ACC112 (cell line): ENCODE data around the gene PLIN3.
"Not testable (repeated sequence)": the region's sequence is repeated elsewhere in the genome, so short reads cannot be mapped to it uniquely, and the experiment has no call there.

ENCODE experiments used
- H2AFZ ChIP-seq: fragments of 200-600 bp; sonication (generic); one replicate; pipeline ENCODE4 v1.6.0; 2017; ENCODE audit warnings: antibody characterized with exemption, low read length; ENCODE audit not compliant: unreplicated experiment
- H3K27ac ChIP-seq: fragments of 200-600 bp; sonication (generic); 2 replicates; pipeline ENCODE4 v1.5.1; 2014; ENCODE audit warnings: low read depth, mild to moderate bottlenecking, antibody characterized with exemption, low read length, moderate library complexity
- H3K27me3 ChIP-seq: fragments of 200-600 bp; sonication (generic); 2 replicates; pipeline ENCODE4 v1.6.1; 2014; ENCODE audit warnings: mild to moderate bottlenecking, antibody characterized with exemption, low read length, moderate library complexity, mixed read lengths; ENCODE audit not compliant: insufficient read depth
- H3K36me3 ChIP-seq: fragments of 200-600 bp; sonication (generic); 2 replicates; pipeline ENCODE4 v1.6.1; 2016; ENCODE audit warnings: mild to moderate bottlenecking, antibody characterized with exemption, low read length, moderate library complexity, mixed read lengths; ENCODE audit not compliant: insufficient read depth
- H3K4me1 ChIP-seq: fragments of 200-600 bp; sonication (generic); one replicate; pipeline ENCODE4 v1.6.1; 2016; ENCODE audit warnings: low read length, mixed read lengths; ENCODE audit not compliant: insufficient read depth, unreplicated experiment, control insufficient read depth
- H3K4me3 ChIP-seq: fragments of 200-600 bp; sonication (generic); 2 replicates; pipeline ENCODE4 v1.5.1; 2014; ENCODE audit warnings: mild to moderate bottlenecking, low read depth, low read length
- H3K79me2 ChIP-seq: fragments of 200-600 bp; sonication (generic); one replicate; pipeline ENCODE4 v1.6.0; 2016; ENCODE audit warnings: low read length; ENCODE audit not compliant: control insufficient read depth, unreplicated experiment, insufficient read depth

The PLIN3 gene

GRCh38 chr19:4845975-4846374 lies 21.5 kb downstream of the PLIN3 start:
- not testable (repeated sequence) for H3K27me3 ChIP-seq, H3K36me3 ChIP-seq, H3K79me2 ChIP-seq, H2AFZ ChIP-seq, H3K4me3 ChIP-seq, H3K4me1 ChIP-seq, H3K27ac ChIP-seq

GRCh38 chr19:4844348-4845179 lies 22.9 kb downstream of the PLIN3 start:
- Histone ChIP-seq H2AFZ (no peak overlapping the region), H3K36me3 (peaks cover 6% of the 10 kb centered on the region; the same call in 1 of the 2 replicates), H3K79me2 (no peaks in the 10 kb centered on the region), H3K4me3 (no peak overlapping the region), H3K4me1 (peaks cover 3% of the 10 kb centered on the region), H3K27ac (no peak overlapping the region), H3K27me3 (no peaks in the 10 kb centered on the region)

- peaks cover 6% of the 10 kb centered on the region; the same call in 1 of the 2 replicates for H3K36me3 ChIP-seq
- no peak overlapping the region for H3K27ac ChIP-seq
- H2AFZ ChIP-seq, result no peak overlapping the region
- no peaks in the 10 kb centered on the region for H3K27me3 ChIP-seq
- no peaks in the 10 kb centered on the region for H3K79me2 ChIP-seq
- H3K4me3 ChIP-seq, result no peak overlapping the region
- peaks cover 3% of the 10 kb centered on the region for H3K4me1 ChIP-seq
Observed at GRCh38 chr19:4843647-4843965, 23.9 kb downstream of the PLIN3 start.

- peaks cover 3% of the 10 kb centered on the region; the same call in 1 of the 2 replicates for H3K36me3 ChIP-seq
Observed at GRCh38 chr19:4839192-4839591, 28.3 kb downstream of the PLIN3 start.

GRCh38 chr19:4832776-4833175 lies 34.7 kb downstream of the PLIN3 start:
- Histone ChIP-seq H2AFZ (no peak overlapping the region), H3K36me3 (no peaks in the 10 kb centered on the region), H3K4me3 (no peak overlapping the region), H3K79me2 (peaks cover 25% of the 10 kb centered on the region), H3K27ac (no peak overlapping the region), H3K4me1 (no peaks in the 10 kb centered on the region), H3K27me3 (no peaks in the 10 kb centered on the region)

More at GRCh38 chr19:4839192-4839591, 28.3 kb downstream of the PLIN3 start:
- Histone ChIP-seq H2AFZ (no peak overlapping the region), H3K27me3 (no peaks in the 10 kb centered on the region), H3K4me3 (no peak overlapping the region), H3K27ac (no peak overlapping the region), H3K4me1 (peaks cover 3% of the 10 kb centered on the region), H3K79me2 (no peaks in the 10 kb centered on the region)

- peak overlapping the region; percentile 65; the same call in 1 of the 2 replicates for H3K27ac ChIP-seq
- H2AFZ ChIP-seq, result peak overlapping the region; percentile 88
- H3K4me1 ChIP-seq, H3K36me3 ChIP-seq, H3K27me3 ChIP-seq: not testable (repeated sequence)
- peaks cover 25% of the 10 kb centered on the region for H3K79me2 ChIP-seq
- H3K4me3 ChIP-seq, result peak overlapping the region; percentile 95
Observed at GRCh38 chr19:4831979-4832340, 35.5 kb downstream of the PLIN3 start.

- H3K4me1 ChIP-seq, result no peaks in the 10 kb centered on the region
- H3K27me3 ChIP-seq, result no peaks in the 10 kb centered on the region
- H2AFZ ChIP-seq, result peak within 1 kb of the TSS; percentile 88
- peak within 1 kb of the TSS; percentile 95 for H3K4me3 ChIP-seq
- H3K36me3 ChIP-seq, result no peaks in the 10 kb centered on the region
- peaks cover 29% of the 10 kb centered on the region for H3K79me2 ChIP-seq
- peak within 1 kb of the TSS; percentile 65 for H3K27ac ChIP-seq
Observed at GRCh38 chr19:4831304-4831978, 36.0 kb downstream of the PLIN3 start, which contains the start of gene TICAM1. Gene TICAM1, minus strand, starts transcription at chr19:4831712. Its CDS starts 13,335 bp downstream, at chr19:4818377.

- Histone ChIP-seq H3K27me3 (no peaks in the 10 kb centered on the region), H3K4me1 (no peaks in the 10 kb centered on the region), H2AFZ (no peak overlapping the region), H3K79me2 (peaks cover 29% of the 10 kb centered on the region), H3K27ac (peak overlapping the region; percentile 65), H3K4me3 (peak overlapping the region; percentile 95), H3K36me3 (no peaks in the 10 kb centered on the region)
Observed at GRCh38 chr19:4830768-4831265, 36.6 kb downstream of the PLIN3 start.

GRCh38 chr19:4830332-4830731 lies 37.1 kb downstream of the PLIN3 start:
- H2AFZ ChIP-seq, result no peak overlapping the region
- H3K27me3 ChIP-seq, result no peaks in the 10 kb centered on the region
- peak overlapping the region; percentile 95 for H3K4me3 ChIP-seq
- H3K27ac ChIP-seq, result no peak overlapping the region
- peaks cover 29% of the 10 kb centered on the region for H3K79me2 ChIP-seq
- no peaks in the 10 kb centered on the region for H3K4me1 ChIP-seq
- no peaks in the 10 kb centered on the region for H3K36me3 ChIP-seq

- H3K4me1 ChIP-seq, result no peaks in the 10 kb centered on the region
Observed at GRCh38 chr19:4829001-4829712, 38.3 kb downstream of the PLIN3 start.

More at GRCh38 chr19:4829001-4829712, 38.3 kb downstream of the PLIN3 start:
- peaks cover 32% of the 10 kb centered on the region for H3K79me2 ChIP-seq
- H3K4me3 ChIP-seq, result no peak overlapping the region
- H3K27me3 ChIP-seq, result no peaks in the 10 kb centered on the region
- no peaks in the 10 kb centered on the region for H3K36me3 ChIP-seq
- no peak overlapping the region for H2AFZ ChIP-seq
- H3K27ac ChIP-seq, result no peak overlapping the region
